Hippocampal formation (tissue), 2 donors: ENCODE measurements around the gene PRKCB.

ENCODE experiments used
- DNase-seq, 2 donors: peaks; one replicate each; lab custom pipeline; 2025; lab: John Stamatoyannopoulos, UW

The PRKCB gene

DNA sequence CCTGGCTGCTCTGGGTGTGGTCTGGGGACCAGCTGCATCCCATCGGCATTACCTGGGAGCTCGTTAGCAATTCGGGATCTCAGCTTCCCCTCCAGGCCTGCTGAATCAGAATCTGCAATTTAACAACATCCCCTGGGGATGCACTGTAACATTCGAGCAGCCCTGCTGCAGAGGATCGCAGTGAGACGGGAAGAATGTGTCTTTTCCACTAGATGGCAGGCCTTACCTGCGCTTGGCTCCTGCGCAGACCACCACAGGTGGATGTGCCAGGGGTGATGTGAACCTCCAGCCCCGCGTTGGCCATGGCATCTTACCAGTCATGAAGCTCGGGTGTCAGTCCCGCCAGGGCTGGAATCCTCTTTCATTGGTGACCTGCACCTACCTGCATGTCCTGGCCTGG is 209.9 kb downstream of the PRKCB start:
- DNase-seq: peak in 1 of 2 donors; percentile 31

GRCh38 chr16:24046442-24046841 is 210.7 kb downstream of the PRKCB start:
- no peak for DNase-seq

GRCh38 chr16:24049113-24049512 is 213.3 kb downstream of the PRKCB start:
- no peak for DNase-seq

GRCh38 chr16:24051125-24051524 is 215.3 kb downstream of the PRKCB start:
- no peak for DNase-seq

DNA sequence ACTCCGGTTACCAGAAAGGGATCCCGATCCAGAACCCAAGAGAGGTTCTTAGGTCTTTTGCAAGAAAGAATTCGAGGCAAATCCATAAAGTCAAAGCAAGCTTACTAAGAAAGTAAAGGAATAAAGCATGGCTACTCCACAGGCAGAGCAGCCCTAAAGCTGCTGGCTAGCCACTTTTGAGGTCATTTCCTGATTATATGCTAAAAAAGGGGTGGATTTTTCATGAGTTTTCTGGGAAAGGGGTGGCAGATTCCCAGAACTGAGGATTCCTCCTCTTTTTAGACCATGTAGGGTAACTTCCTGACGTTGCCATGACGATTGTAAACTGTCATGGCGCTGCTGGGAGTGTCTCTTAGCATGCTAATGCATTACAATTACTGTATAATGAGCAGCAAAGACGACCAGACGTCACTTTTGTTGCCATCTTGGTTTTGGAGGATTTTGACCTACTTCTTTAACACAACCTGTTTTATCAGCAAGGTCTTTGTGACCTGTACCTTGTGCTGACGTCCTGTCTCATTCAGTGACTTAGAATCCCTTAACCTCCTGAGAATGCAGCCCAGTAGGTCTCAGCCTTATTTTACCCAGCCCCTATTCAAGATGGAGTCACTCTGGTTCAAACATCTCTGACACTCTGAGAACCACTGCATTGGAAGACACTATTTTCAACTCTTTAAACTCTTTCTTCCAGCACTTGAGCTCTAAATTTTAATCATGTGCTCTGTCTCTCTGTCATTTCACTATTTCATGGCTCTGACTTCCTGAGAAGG is 216.7 kb downstream of the PRKCB start:
- no peak for DNase-seq

GRCh38 chr16:24053099-24053946 is 217.5 kb downstream of the PRKCB start:
- DNase-seq: no peak

- peak; percentile 3 to 40 for DNase-seq
Observed at GRCh38 chr16:24054741-24055491, 219.1 kb downstream of the PRKCB start.

DNA sequence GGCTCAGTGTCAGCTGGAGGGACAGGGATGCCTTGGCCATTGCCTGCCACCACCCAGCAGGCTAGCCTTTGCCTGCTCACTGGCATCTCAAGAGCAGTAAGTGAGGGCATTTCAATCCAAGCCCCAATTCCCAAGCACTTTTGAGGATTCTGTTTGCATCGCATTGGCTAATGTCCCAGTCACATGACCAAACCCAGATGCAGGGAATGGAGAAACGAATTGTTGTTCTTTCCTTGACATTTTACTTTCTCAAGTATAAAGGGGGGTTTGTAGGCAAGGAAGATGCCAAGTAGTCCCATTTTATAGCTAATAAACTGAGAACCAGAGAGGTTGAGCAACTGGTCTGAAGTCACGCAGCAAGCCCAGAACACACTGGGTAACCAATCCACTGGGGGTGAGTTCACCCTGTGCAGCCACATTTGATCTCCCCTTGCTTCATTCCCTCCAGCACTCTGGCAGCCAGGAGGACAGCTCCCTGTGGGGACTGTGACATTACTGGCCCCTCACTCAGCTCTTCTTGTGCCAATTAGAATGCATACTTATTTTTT is 226.6 kb downstream of the PRKCB start:
- no peak for DNase-seq

DNA sequence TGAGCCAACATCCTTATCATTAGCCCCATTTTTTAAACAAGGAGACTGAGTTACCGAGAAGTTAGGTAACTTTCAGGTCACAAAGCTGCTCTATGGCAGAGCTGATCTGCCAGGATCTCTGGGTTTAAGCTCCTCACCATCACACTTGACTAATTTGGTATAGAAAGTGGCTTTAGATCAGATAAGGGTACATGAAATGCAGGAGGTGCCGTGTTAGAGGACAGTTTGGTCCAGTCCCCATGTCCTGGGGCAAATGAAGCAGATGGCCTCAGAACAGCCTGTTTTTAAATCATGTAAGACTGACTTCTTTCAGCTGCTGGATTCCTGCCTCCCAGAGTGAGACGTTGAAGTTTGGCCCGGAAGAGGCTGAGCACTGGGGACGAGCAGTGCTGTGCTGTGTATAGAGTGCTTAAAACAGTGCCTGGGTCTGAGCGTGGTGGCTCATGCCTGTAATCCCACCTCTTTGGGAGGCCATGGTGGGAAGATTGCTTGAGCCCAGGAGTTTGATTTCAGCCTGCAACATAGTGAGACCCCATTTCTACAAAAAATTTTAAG is 233.3 kb downstream of the PRKCB start:
- no peak for DNase-seq

- peak in 1 of 2 donors; percentile 11 for DNase-seq
Observed at GRCh38 chr16:24070851-24071250, 235.1 kb downstream of the PRKCB start.

GRCh38 chr16:24071666-24072360 is 236.0 kb downstream of the PRKCB start:
- no peak for DNase-seq

DNA sequence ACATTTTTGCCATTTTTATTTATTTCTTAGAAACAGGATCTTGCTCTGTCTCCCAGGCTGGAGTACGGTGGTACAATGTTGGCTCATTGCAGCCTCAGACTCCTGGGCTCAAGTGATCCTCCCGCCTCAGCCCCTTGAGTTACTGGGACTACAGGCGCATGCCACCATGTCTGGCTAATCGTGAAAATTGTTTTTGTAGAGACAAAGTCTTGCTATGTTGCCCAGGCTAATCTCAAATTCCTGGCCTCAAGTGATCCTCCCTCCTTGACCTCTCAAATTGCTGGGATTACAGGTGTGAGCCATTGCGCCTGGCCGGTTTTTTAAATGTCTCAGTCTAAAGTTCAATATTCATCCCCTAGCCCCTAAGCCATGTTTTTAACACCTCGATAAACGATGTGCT is 237.5 kb downstream of the PRKCB start:
- DNase-seq: no peak

GRCh38 chr16:24074574-24074973 is 238.8 kb downstream of the PRKCB start:
- no peak for DNase-seq

DNA sequence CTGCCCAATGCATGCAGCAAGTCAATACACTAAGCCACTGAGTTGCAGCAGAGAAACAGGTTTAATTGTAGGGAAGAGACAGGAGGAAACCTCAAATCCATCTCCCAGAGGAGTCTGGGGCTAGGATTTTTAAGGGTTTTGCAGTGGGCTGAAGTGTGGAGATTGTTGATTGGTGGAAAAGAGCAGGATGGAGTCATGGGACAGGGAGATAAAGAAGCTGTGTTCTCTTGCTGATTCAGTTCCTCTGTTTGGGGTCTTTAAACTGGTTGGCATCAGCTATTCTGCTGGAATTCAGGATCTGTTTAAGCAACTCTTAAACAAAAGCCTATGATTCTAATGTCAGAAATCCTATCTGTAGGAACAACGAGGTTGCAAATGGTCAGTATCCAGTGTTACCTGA is 239.5 kb downstream of the PRKCB start:
- no peak for DNase-seq

DNA sequence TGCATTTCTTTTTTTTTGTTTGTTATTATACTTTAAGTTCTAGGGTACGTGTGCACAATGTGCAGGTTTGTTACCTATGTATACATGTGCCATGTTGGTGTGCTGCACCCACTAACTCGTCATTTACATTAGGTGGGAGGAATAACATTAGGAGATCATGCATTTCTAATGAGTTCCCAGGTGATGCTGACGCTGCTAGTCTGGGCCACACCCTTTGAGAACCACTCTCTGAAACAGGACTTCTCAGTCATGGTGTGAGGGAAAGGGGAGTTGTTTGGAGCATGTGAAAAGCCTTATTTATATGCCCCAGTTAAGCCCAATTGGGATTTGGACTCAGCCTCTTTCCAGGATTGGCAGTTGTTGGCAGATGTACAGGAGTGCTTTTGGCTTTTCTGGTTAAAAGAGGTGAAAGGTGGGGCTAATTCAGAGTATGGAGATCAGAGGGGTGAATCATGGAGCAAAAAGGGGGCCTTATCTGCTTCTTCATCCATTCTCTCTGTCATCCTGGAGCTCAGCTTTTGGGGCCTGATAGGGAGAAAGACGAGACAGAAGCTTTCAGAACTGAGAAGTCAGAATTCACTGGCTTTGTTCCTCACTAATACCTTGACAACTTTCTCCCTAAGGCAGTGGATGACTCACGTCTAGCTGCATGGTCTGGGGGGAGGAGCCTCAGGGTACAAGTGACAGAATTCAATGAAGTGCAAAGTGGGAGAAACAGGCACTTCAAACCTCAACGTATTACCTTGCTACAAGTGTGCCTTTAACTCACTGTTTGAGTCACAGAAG is 240.3 kb downstream of the PRKCB start:
- no peak for DNase-seq

DNA sequence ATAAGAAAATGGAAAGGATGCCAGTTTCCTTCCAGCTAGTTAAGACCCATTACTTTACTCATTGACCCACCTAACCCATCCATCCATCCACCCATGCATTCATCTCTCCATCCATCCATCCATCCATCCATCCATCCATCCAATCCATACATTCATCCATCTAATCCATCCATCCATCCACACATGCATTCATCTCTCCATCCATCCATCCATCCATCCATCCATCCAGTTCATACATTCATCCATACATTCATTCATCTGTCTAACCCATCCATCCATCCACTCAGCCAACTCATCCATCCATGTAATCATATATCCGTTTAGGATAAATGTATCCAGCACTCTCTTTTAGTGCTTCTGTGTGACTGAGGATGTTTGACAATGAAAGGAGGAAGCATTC is 241.5 kb downstream of the PRKCB start:
- no peak for DNase-seq

DNA sequence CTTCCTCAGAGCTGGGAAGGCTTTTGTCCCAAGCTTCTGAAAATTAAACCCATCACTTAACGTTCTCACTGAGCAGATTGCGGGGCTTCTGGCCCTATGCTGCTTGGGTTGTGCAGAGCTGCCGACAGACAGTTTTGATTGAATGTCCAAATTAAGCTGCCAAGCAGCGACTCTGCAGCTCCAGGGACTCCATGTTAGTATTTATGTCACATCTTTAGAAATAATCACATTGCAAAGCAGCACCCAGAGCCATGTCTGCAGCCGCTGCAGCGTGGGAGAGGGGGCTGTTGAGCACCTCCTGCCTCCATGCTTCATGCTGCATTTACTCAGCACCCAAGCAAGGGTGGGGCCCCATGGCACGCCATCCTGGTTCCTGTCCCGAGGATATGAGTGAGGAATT is 242.2 kb downstream of the PRKCB start:
- no peak for DNase-seq

DNA sequence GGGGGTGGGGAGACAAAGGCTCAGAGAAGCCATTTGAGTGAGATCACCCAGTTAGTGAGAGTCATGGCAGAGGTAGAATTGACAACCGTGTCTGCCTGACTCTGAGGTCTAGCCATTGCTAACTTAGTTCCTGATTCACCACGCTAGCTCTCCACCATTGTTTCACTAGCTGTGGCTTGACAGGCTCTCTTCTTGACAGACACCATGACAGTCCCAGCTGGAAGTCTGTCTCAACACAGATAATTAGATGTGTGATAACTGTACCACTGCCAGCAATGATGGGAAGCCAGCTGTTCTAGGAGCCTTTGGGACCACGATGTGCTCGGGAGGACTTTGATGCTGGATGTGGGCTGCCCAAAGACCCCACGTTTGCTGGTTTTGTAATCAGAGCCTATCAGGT is 249.9 kb downstream of the PRKCB start:
- DNase-seq: no peak

GRCh38 chr16:24087891-24088410 is 252.2 kb downstream of the PRKCB start:
- no peak for DNase-seq

DNA sequence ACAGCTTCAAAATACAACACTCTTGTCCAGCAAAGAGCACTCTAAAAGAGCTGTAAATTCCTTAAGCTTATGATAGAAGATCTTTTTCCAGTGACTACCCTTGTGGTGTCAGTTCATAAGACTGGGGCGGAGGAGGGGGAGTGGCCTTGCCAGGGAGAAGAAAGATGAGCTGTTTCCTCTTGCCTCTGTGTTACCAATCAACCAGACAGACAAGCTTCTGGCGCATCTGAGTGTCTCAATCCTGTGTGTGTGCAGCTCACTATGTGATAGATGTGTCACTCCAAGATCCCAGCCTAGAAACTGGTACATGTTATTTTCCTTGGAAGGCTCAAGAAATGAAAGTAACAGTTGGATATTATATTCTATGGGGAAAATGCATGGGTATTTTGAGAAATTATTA is 253.0 kb downstream of the PRKCB start:
- DNase-seq: no peak
